NOMO-1 treated with DMSO at 0.1 percent for 48 hours (cell line): ENCODE results near the gene CDCA3.
"Not testable (repeated sequence)": the region's sequence is repeated elsewhere in the genome, so short reads cannot be mapped to it uniquely, and the experiment has no call there.

Experiments
- DNase-seq: peaks from one replicate; lab custom pipeline; 2025; ENCODE audit not compliant: unreplicated experiment; lab: John Stamatoyannopoulos, UW

CDCA3 gene

GRCh38 chr12:6851153-6851920 is at the start of gene CDCA3:
Gene CDCA3, minus strand, starts transcription at chr12:6851286. Its CDS starts 334 bp downstream, at chr12:6850952.
- DNase-seq: peak; percentile 99

- peak; percentile 59 for DNase-seq
Observed at GRCh38 chr12:6899837-6900519, 48.9 kb upstream of the CDCA3 start.

GRCh38 chr12:6899427-6899826 is 48.3 kb upstream of the CDCA3 start:
- DNase-seq: no peak

GRCh38 chr12:6896846-6897435 is 45.9 kb upstream of the CDCA3 start:
- no peak for DNase-seq

- no peak for DNase-seq
Observed at GRCh38 chr12:6894321-6894720, 43.2 kb upstream of the CDCA3 start.

GRCh38 chr12:6892683-6893082 is 41.6 kb upstream of the CDCA3 start:
- DNase-seq: not testable (repeated sequence)

GRCh38 chr12:6891646-6892001 is 40.5 kb upstream of the CDCA3 start:
- DNase-seq: no peak

GRCh38 chr12:6890789-6891645 is 39.9 kb upstream of the CDCA3 start:
- peak; percentile 98 for DNase-seq

- DNase-seq: not testable (repeated sequence)
Observed at GRCh38 chr12:6889775-6890573, 38.9 kb upstream of the CDCA3 start.

- DNase-seq: not testable (repeated sequence)
Observed at GRCh38 chr12:6888794-6889193, 37.7 kb upstream of the CDCA3 start.

- DNase-seq: no peak
Observed at GRCh38 chr12:6888360-6888759, 37.3 kb upstream of the CDCA3 start.

- peak; percentile 80 for DNase-seq
Observed at GRCh38 chr12:6887460-6887859, 36.4 kb upstream of the CDCA3 start.

- not testable (repeated sequence) for DNase-seq
Observed at GRCh38 chr12:6886206-6886999, 35.3 kb upstream of the CDCA3 start.

- DNase-seq: no peak
Observed at GRCh38 chr12:6884539-6884938, 33.5 kb upstream of the CDCA3 start.

GRCh38 chr12:6883683-6884082 is 32.6 kb upstream of the CDCA3 start:
- no peak for DNase-seq

GRCh38 chr12:6883252-6883651 is 32.2 kb upstream of the CDCA3 start:
- no peak for DNase-seq

- DNase-seq: not testable (repeated sequence)
Observed at GRCh38 chr12:6879824-6880223, 28.7 kb upstream of the CDCA3 start.

- not testable (repeated sequence) for DNase-seq
Observed at GRCh38 chr12:6874015-6874368, 22.9 kb upstream of the CDCA3 start.
